Astrocyte of the spinal cord (primary cell): Measurements from ENCODE around the gene PLEKHG4B.

ENCODE experiments used
- DNase-seq: peaks from one replicate; pipeline ENCODE4 v3.0.0; 2011; ENCODE audit warnings: low read depth, low spot score
- H3K4me3 ChIP-seq: 2 replicates; pipeline ENCODE4 v1.5.1; 2011; ENCODE audit warnings: low read depth, mild to moderate bottlenecking, low read length, moderate library complexity
- in situ Hi-C: cut with HindIII; loops from 2 replicates; pipeline ENCODE4 v1.10.0; 2017; ENCODE audit warnings: low sequenced_read_pairs
- TF ChIP-seq, protein P1 (sequence below): IDR thresholded peaks from 2 replicates; pipeline ENCODE4 v1.5.1; 2012; ENCODE audit warnings: low read depth, mild to moderate bottlenecking, low read length, inconsistent platforms

Gene PLEKHG4B

DNA sequence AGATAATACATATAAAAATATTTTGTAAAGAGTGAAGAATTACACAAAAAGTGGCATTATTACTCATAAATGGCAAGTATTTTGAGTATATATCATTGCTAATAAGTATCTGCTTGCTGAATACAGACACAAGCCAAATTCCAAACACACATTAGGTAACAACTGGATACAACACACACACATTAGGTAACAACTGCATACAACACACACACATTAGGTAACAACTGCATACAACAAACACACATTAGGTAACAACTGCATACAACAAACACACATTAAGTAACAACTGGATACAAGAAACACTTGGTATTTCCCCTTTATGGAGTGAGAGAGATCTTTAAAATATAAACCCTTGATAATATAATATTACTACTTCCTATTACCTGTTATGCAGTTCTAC, 112.5 kb downstream of the PLEKHG4B start:
- in situ Hi-C loops: no loop called here
- TF ChIP-seq, protein P1, sequence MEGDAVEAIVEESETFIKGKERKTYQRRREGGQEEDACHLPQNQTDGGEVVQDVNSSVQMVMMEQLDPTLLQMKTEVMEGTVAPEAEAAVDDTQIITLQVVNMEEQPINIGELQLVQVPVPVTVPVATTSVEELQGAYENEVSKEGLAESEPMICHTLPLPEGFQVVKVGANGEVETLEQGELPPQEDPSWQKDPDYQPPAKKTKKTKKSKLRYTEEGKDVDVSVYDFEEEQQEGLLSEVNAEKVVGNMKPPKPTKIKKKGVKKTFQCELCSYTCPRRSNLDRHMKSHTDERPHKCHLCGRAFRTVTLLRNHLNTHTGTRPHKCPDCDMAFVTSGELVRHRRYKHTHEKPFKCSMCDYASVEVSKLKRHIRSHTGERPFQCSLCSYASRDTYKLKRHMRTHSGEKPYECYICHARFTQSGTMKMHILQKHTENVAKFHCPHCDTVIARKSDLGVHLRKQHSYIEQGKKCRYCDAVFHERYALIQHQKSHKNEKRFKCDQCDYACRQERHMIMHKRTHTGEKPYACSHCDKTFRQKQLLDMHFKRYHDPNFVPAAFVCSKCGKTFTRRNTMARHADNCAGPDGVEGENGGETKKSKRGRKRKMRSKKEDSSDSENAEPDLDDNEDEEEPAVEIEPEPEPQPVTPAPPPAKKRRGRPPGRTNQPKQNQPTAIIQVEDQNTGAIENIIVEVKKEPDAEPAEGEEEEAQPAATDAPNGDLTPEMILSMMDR: no peak
- DNase-seq: no peak
- no peak overlapping the region for H3K4me3 ChIP-seq

DNA sequence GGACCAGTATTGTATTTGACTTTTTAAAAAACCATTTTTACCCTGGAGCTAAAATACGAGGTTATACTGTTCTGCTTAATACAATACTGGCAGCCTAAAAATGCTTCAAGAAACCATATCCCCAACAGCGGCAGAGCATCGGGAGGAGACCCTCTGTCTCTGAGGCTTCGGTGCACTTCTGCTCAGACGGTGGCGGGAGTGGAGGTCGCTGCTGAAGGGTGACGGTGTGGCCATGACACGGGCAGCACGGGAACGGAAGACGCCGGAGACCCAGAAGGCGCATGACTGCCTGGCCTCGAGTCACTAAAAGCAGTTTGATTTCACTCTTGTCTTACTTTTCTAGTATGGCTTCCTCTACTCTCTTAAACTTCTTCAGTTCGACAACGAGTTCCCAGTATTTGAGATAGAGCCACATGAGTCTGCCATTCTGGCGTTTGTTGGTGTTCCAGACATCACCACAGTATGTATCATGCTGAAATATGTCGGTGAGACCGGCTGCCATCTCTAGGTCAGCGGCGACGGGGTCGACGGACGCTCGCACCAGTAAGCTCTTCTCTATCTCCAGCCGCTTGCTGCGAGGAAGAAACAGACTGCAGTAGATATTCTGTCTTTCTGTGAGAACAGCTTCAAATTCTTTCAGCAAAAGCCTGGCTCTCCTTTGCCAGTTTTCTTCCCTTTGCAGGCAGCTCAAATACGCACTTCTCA, 113.2 kb downstream of the PLEKHG4B start:
- TF ChIP-seq, protein P1: no peak
- DNase-seq: no peak
- in situ Hi-C loops: no loop called here
- no peak overlapping the region for H3K4me3 ChIP-seq

DNA sequence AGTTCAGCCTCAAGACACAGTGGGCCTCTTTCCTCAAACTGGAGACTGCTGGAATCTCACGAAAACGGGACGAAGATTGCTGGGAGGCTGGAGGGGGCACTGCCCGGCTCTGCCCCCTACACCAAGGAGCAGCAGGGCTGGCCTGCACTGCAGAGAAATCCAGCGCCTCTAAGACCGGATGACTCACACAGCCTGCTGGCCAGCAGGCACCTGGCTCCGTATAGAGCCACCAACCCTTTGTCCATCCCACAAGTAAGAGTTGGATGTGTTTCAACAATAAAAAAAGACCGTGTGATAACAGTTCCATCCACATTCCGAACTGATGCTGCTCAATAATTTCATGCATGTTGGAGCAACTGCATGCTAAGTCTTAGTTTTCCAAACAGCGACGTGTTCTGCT, 114.4 kb downstream of the PLEKHG4B start:
- TF ChIP-seq, protein P1: no peak
- in situ Hi-C loops: no loop called here
- H3K4me3 ChIP-seq: no peak overlapping the region
- peak; percentile 59 for DNase-seq

DNA sequence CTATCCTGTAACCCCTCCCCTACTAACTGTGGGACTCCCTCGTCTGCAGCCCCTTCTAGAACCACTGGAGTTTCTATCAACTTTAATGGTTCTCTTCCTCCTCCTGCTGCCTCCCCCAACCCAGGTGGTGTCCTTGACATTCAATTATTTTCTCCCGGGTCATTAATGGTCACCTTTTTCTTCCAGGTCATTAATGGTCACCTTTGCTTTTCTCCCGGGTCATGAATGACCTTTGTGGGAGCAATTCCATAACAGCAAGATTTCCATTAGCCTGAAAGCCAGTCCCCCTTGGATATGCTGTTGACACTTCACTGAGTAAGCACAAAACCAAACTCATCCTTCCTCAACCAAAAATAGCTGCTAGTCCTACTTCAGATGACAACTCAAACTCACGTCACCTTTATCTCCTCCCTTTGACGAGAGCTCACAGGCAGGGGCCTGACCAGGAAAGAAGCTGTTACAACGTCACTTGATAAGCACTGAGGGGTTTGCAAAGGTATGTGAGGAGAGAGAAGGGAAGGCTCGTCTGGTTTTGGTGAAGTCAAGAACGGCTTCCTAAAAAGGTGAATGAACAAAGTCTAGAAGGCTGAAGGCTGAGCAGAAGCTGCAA, 115.1 kb downstream of the PLEKHG4B start:
- H3K4me3 ChIP-seq: no peak overlapping the region
- DNase-seq: no peak
- in situ Hi-C loops: no loop called here
- TF ChIP-seq, protein P1: no peak

DNA sequence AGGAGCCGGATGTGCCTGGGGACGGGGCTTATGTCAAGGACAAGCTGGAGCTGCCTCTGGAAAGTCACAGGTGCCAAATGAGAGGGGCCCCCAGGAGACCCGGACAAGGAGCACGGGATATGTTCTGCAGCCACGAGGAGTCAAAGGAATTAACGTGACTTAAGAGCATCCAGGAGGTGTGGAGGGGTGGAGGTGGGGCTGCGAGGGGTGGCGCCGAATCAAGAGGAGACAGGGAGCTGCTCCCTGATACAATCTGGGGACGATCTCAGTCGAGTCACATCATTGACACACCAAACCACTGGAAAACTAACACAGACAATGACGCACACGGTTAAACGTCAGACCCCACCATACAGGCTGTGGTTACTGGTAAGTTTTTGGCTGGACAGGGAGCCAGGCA, 115.6 kb downstream of the PLEKHG4B start:
- no peak for DNase-seq
- TF ChIP-seq, protein P1: no peak
- in situ Hi-C loops: no loop called here
- no peak overlapping the region for H3K4me3 ChIP-seq

DNA sequence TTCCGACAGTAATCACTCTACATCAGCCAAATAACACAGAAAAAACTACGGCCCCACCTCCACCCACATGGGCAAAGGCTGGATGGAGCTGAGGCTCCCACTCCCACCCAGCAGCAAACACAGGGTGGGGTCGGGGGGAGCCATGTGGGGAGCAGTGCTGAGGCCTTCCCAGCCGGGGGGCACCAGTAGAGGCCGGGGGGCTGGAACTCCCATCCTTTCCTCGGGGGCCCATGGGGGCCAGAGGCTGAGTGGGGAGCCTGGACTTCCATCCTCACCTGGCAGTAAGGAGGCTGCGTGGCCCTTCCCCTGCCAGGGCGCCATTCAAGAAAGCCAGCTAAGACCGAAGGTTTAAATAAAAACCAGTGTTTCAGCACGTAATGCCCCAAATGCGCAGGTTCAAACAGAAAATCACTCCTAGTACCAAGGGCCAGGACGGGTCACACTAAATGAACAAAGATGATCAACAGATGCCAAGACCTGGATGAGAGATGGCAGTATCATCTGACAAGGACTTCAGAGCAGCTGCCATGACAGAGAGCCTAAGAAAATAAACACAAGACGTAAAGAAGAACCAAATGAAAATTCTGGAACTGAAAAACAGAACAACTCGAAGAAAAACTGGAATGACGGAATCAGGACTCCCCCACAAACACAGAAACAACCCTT, 116.6 kb downstream of the PLEKHG4B start:
- no peak for DNase-seq
- no peak overlapping the region for H3K4me3 ChIP-seq
- in situ Hi-C loops: no loop called here
- TF ChIP-seq, protein P1: no peak
